NCI-H2029 (cell line): ENCODE results near the gene SMAGP.
A peak's percentile ranks its signal among the peaks of the same experiment; 100 is the strongest.
"Not testable (repeated sequence)": the region's sequence is repeated elsewhere in the genome, so short reads cannot be mapped to it uniquely, and the experiment has no call there.

ENCODE experiments used
- DNase-seq: peaks from one replicate; lab custom pipeline; 2025; lab: John Stamatoyannopoulos, UW

Gene SMAGP

GRCh38 chr12:51225234-51225633, 45.0 kb downstream of the SMAGP start:
- DNase-seq, result no peak

- no peak for DNase-seq
These were observed 45.6 kb downstream of the SMAGP start for GRCh38 chr12:51224625-51225024.

- no peak for DNase-seq
These were observed 47.8 kb downstream of the SMAGP start for GRCh38 chr12:51222461-51222860.

GRCh38 chr12:51219857-51220256, 50.4 kb downstream of the SMAGP start:
- DNase-seq, result not testable (repeated sequence)

- DNase-seq, result no peak
These were observed 50.9 kb downstream of the SMAGP start for GRCh38 chr12:51219322-51219721.

GRCh38 chr12:51218607-51219161, 51.5 kb downstream of the SMAGP start:
- no peak for DNase-seq

GRCh38 chr12:51217968-51218606, 52.1 kb downstream of the SMAGP start, which contains the start of gene POU6F1:
Gene POU6F1 (minus strand): TSS chr12:51218062. CDS start chr12:51206836, 11,226 bp downstream.
- DNase-seq, result peak; percentile 55

- DNase-seq, result no peak
These were observed 52.9 kb downstream of the SMAGP start for GRCh38 chr12:51217133-51217967.

- no peak for DNase-seq
These were observed 53.6 kb downstream of the SMAGP start for GRCh38 chr12:51216642-51217041.

GRCh38 chr12:51214895-51215294, 55.3 kb downstream of the SMAGP start:
- DNase-seq, result no peak

- DNase-seq, result no peak
These were observed 59.4 kb downstream of the SMAGP start for GRCh38 chr12:51210690-51211395.

GRCh38 chr12:51209259-51209658, 61.0 kb downstream of the SMAGP start:
- DNase-seq, result no peak

GRCh38 chr12:51208016-51208660, 62.1 kb downstream of the SMAGP start:
- DNase-seq, result no peak

- DNase-seq, result no peak
These were observed 64.9 kb downstream of the SMAGP start for GRCh38 chr12:51205350-51205749.

GRCh38 chr12:51202718-51203117, 67.5 kb downstream of the SMAGP start:
- DNase-seq, result no peak

- no peak for DNase-seq
These were observed 69.4 kb downstream of the SMAGP start for GRCh38 chr12:51200806-51201205.

- DNase-seq, result no peak
These were observed 70.1 kb downstream of the SMAGP start for GRCh38 chr12:51200156-51200555.

- DNase-seq, result no peak
These were observed 70.8 kb downstream of the SMAGP start for GRCh38 chr12:51199366-51199945.

GRCh38 chr12:51198568-51199365, 71.4 kb downstream of the SMAGP start:
- DNase-seq, result no peak

- no peak for DNase-seq
These were observed 72.3 kb downstream of the SMAGP start for GRCh38 chr12:51197736-51198567.
